Neural crest cell (in vitro differentiated cells): Measurements from ENCODE around the gene HOXA6. TPM values are rescaled to one million over a fixed set of nuclear protein-coding genes. Genes with fewer than 3 reads are reported as not detected.

Experiments
- DNase-seq: peaks from one replicate; pipeline ENCODE4 v3.0.0; 2021; ENCODE audit warnings: low read depth, mixed read lengths, low spot score
- H3K27ac Mint-ChIP-seq: one replicate; pipeline ENCODE4 v1.8.0; 2021; ENCODE audit warnings: mild to moderate bottlenecking, mixed read lengths; ENCODE audit not compliant: unreplicated experiment
- H3K27me3 Mint-ChIP-seq: 2 replicates; pipeline ENCODE4 v1.8.0; 2021; ENCODE audit warnings: low read depth, mild to moderate bottlenecking, mixed read lengths
- H3K36me3 Mint-ChIP-seq: 2 replicates; pipeline ENCODE4 v1.8.0; 2021; ENCODE audit warnings: low read depth, mild to moderate bottlenecking, mixed read lengths
- H3K4me1 Mint-ChIP-seq: 2 replicates; pipeline ENCODE4 v1.8.0; 2021; ENCODE audit warnings: mixed read lengths
- H3K4me3 Mint-ChIP-seq: one replicate; pipeline ENCODE4 v1.8.0; 2021; ENCODE audit warnings: mild to moderate bottlenecking, mixed read lengths
- H3K9me3 Mint-ChIP-seq: 2 replicates; pipeline ENCODE4 v1.8.0; 2021; ENCODE audit warnings: mixed read lengths
- total RNA-seq: library from RNA; stranded (reverse); gene quantifications from 2 replicates; pipeline ENCODE4 v1.2.1, GENCODE V29; 2021
- TF ChIP-seq, protein P1 (sequence below): fragments of 200-600 bp; sonication (generic); conservative IDR thresholded peaks from 2 replicates; pipeline ENCODE4 v1.5.0; 2021; ENCODE audit warnings: antibody characterized with exemption, mild to moderate bottlenecking

The HOXA6 gene
- total RNA-seq, 1 donor from 2014 or later, result 1.6 TPM

DNA sequence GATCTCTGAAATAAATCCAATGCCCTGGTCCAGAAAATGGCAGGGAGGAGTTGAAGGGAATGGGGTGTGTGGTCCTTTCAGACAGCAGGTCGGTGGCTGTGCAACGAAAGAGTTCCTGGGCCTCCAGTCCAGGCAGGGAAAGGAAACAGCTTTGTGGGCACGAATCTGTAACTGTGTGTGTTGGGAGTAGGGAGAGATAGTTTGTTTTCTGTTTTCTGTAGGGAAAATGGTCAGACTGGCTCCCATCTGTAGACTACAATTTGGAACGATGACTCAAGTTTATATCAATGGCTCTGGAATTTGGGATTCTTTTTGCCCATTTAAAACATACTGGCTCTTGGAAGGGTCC is 20.3 kb upstream of the HOXA6 start:
- H3K27me3 Mint-ChIP-seq, result peaks cover 98% of the 10 kb centered on the region
- no peak overlapping the region for H3K27ac Mint-ChIP-seq
- H3K36me3 Mint-ChIP-seq, result peaks cover 9% of the 10 kb centered on the region
- no peaks in the 10 kb centered on the region for H3K9me3 Mint-ChIP-seq
- H3K4me3 Mint-ChIP-seq, result peak overlapping the region; percentile 54
- DNase-seq, result no peak
- TF ChIP-seq, protein P1, sequence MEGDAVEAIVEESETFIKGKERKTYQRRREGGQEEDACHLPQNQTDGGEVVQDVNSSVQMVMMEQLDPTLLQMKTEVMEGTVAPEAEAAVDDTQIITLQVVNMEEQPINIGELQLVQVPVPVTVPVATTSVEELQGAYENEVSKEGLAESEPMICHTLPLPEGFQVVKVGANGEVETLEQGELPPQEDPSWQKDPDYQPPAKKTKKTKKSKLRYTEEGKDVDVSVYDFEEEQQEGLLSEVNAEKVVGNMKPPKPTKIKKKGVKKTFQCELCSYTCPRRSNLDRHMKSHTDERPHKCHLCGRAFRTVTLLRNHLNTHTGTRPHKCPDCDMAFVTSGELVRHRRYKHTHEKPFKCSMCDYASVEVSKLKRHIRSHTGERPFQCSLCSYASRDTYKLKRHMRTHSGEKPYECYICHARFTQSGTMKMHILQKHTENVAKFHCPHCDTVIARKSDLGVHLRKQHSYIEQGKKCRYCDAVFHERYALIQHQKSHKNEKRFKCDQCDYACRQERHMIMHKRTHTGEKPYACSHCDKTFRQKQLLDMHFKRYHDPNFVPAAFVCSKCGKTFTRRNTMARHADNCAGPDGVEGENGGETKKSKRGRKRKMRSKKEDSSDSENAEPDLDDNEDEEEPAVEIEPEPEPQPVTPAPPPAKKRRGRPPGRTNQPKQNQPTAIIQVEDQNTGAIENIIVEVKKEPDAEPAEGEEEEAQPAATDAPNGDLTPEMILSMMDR, result no peak
- H3K4me1 Mint-ChIP-seq, result peaks cover 18% of the 10 kb centered on the region

- DNase-seq, result no peak
- H3K27me3 Mint-ChIP-seq, result peaks cover 98% of the 10 kb centered on the region
- H3K36me3 Mint-ChIP-seq, result peaks cover 7% of the 10 kb centered on the region
- TF ChIP-seq, protein P1, result no peak
- no peak overlapping the region for H3K27ac Mint-ChIP-seq
- peaks cover 15% of the 10 kb centered on the region for H3K4me1 Mint-ChIP-seq
- H3K9me3 Mint-ChIP-seq, result no peaks in the 10 kb centered on the region
- peak overlapping the region; percentile 54 for H3K4me3 Mint-ChIP-seq
Observed at GRCh38 chr7:27166531-27167505, 19.2 kb upstream of the HOXA6 start.

- Mint-ChIP-seq H3K27ac (no peak overlapping the region), H3K36me3 (peaks cover 7% of the 10 kb centered on the region), H3K9me3 (no peaks in the 10 kb centered on the region), H3K27me3 (peaks cover 96% of the 10 kb centered on the region), H3K4me1 (peaks cover 10% of the 10 kb centered on the region), H3K4me3 (peak overlapping the region; percentile 58)
- no peak for DNase-seq
- TF ChIP-seq, protein P1, result no peak
Observed at GRCh38 chr7:27165996-27166530, 18.5 kb upstream of the HOXA6 start.

GRCh38 chr7:27165089-27165995 is 17.8 kb upstream of the HOXA6 start, which contains the start of gene HOXA9:
TSS of gene HOXA9 (minus strand) at chr7:27165537. CDS start at chr7:27165457, 80 bp downstream.
- peak within 1 kb of the TSS; percentile 79 for H3K4me3 Mint-ChIP-seq
- peaks cover 7% of the 10 kb centered on the region for H3K36me3 Mint-ChIP-seq
- no peaks in the 10 kb centered on the region for H3K9me3 Mint-ChIP-seq
- peaks cover 10% of the 10 kb centered on the region for H3K4me1 Mint-ChIP-seq
- DNase-seq, result no peak
- TF ChIP-seq, protein P1, result peak; percentile 13
- H3K27me3 Mint-ChIP-seq, result peaks cover 94% of the 10 kb centered on the region
- no peak within 1 kb of the TSS for H3K27ac Mint-ChIP-seq
